ENCODE data around the gene RAB11FIP2. TPM values are rescaled to one million over a fixed set of nuclear protein-coding genes. Genes with fewer than 3 reads are reported as not detected.
A peak's percentile ranks its signal among the peaks of the same experiment; 100 is the strongest.

The RAB11FIP2 gene
- total and polyA plus RNA-seq, 8 donors = 4.3 to 74.1 (median 16.8) TPM

DNA sequence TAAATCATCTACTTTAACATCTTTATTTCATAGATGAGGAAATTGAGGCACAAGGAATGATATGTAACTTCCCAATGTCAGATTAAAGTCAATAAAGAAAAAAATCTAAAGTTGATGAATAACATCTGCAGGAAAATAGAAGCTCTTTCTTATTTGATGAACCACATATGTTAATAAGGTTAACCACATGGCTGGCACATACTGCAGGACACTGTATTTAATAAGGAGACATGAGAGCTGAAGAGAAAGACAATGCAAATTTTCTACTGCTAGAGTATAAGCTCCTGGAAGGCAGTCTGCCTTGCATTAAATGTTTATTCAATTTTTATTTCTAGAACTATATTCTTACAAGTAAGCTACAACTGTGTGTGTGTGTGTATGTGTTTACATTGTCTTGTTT is 4.4 kb downstream of the RAB11FIP2 start:
- H3K27ac ChIP-seq = no peak overlapping the region
- intact Hi-C loops (cut with DNase I; ENCODE audit: low total_unique reads) = no loop called here
- TF ChIP-seq POLR2A (IDR thresholded peaks at IDR 0.05) (no peak), EP300 (IDR thresholded peaks at IDR 0.05) (no peak), CTCF (IDR thresholded peaks at IDR 0.05) (no peak), POLR2AphosphoS5 (IDR thresholded peaks at IDR 0.05) (no peak)
- no peak overlapping the region for H3K4me3 ChIP-seq
- H3K27me3 ChIP-seq = no peaks in the 10 kb centered on the region
- H3K4me1 ChIP-seq = peaks cover 7 to 69% (median 34%) of the 10 kb centered on the region in 4 donors
- no peaks in the 10 kb centered on the region for H3K9me3 ChIP-seq
- peaks cover 0 to 4% (median 2%) of the 10 kb centered on the region in 4 donors for H3K36me3 ChIP-seq
- DNase-seq = no peak

- 62 to 77% (median 70%) methylated on average over 2 of the region's 2 CpGs for WGBS, 5 donors
- H3K4me3 ChIP-seq = no peak overlapping the region
- peaks cover 0 to 4% (median 2%) of the 10 kb centered on the region in 4 donors for H3K36me3 ChIP-seq
- DNase-seq = no peak
- H3K4me1 ChIP-seq = peaks cover 7 to 65% (median 33%) of the 10 kb centered on the region in 4 donors
- H3K9me3 ChIP-seq = no peaks in the 10 kb centered on the region
- intact Hi-C loops (cut with DNase I; ENCODE audit: low total_unique reads) = no loop called here
- no peak overlapping the region for H3K27ac ChIP-seq
- H3K27me3 ChIP-seq = no peaks in the 10 kb centered on the region
- TF ChIP-seq CTCF (IDR thresholded peaks at IDR 0.05) (no peak), EP300 (IDR thresholded peaks at IDR 0.05) (no peak), POLR2A (IDR thresholded peaks at IDR 0.05) (no peak), POLR2AphosphoS5 (IDR thresholded peaks at IDR 0.05) (no peak)
Observed at GRCh38 chr10:118041316-118041715, 5.4 kb downstream of the RAB11FIP2 start.

- TF ChIP-seq CTCF (IDR thresholded peaks at IDR 0.05) = no peak
- TF ChIP-seq POLR2A (IDR thresholded peaks at IDR 0.05) = no peak
- TF ChIP-seq EP300 (IDR thresholded peaks at IDR 0.05) = no peak
- TF ChIP-seq POLR2AphosphoS5 (IDR thresholded peaks at IDR 0.05) = no peak
- no peak for DNase-seq
- no peak overlapping the region for H3K27ac ChIP-seq
- no peak overlapping the region for H3K4me3 ChIP-seq
- H3K9me3 ChIP-seq = no peaks in the 10 kb centered on the region
- H3K27me3 ChIP-seq = no peaks in the 10 kb centered on the region
- 78 to 87% (median 82%) methylated on average over 4 of the region's 4 CpGs for WGBS, 5 donors
- intact Hi-C loops (cut with DNase I; ENCODE audit: low total_unique reads) = no loop called here
- H3K4me1 ChIP-seq = peaks cover 4 to 44% (median 17%) of the 10 kb centered on the region in 4 donors
- peaks cover 0 to 16% (median 15%) of the 10 kb centered on the region in 4 donors for H3K36me3 ChIP-seq
Observed at GRCh38 chr10:118036281-118036875, 10.4 kb downstream of the RAB11FIP2 start.

DNA sequence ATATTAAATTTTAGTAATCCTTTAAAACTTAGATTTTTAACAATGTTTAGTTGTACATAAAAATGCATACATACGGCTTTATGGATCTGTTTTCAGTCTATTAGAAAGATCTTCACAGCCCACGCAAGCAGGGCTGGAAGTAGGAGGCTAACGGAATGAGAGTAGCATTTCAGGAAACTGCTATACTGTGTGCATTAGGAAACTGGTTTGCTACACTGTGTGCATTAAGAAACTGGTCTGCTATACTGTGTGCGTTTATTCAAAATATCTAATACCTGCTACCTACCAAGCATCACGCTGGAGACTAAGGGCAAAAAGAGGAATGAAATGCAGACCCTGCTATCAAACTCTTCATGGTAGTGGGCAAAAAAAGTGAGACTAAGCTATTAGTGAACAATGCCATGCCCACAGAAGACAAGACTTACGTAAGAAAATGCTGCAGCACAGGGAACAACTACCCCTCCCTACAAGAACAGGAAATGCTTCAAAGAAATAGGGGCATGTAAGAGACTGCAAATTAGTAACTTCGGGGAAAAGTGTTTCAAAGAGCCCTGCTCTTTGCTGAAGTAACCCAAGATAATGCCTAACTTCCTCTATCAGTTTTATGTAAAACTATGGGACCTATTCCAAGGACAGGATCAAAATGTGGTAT is 11.3 kb downstream of the RAB11FIP2 start:
- TF ChIP-seq POLR2AphosphoS5 (IDR thresholded peaks at IDR 0.05) (no peak), POLR2A (IDR thresholded peaks at IDR 0.05) (no peak), EP300 (IDR thresholded peaks at IDR 0.05) (no peak), CTCF (IDR thresholded peaks at IDR 0.05) (no peak)
- Histone ChIP-seq H3K4me1 (peaks cover 4 to 40% (median 18%) of the 10 kb centered on the region in 4 donors), H3K4me3 (no peak overlapping the region), H3K36me3 (peaks cover 0 to 16% (median 15%) of the 10 kb centered on the region in 4 donors), H3K27me3 (no peaks in the 10 kb centered on the region), H3K27ac (peak overlapping the region in 1 of 5 donors; percentile 6), H3K9me3 (no peaks in the 10 kb centered on the region)
- DNase-seq = peak in 1 of 2 donors; percentile 22
- intact Hi-C loops (cut with DNase I; ENCODE audit: low total_unique reads) = no loop called here
- WGBS, 5 donors = 59 to 79% (median 73%) methylated on average over 7 of the region's 7 CpGs

All from stomach (tissue), 9 donors.